H9 (cell line): ENCODE measurements around the gene RAPH1. TPM values are rescaled to one million over a fixed set of nuclear protein-coding genes. Genes with fewer than 3 reads are reported as not detected.
A peak's percentile ranks its signal among the peaks of the same experiment; 100 is the strongest.
"Not testable (repeated sequence)": the region's sequence is repeated elsewhere in the genome, so short reads cannot be mapped to it uniquely, and the experiment has no call there.

ENCODE experiments used
- DNase-seq: peaks from one replicate; pipeline ENCODE4 v3.0.0-alpha.2; 2017
- H2AFZ ChIP-seq: one replicate; pipeline ENCODE4 v1.6.1; 2013; ENCODE audit warnings: mild to moderate bottlenecking, low read length, control low read depth, moderate library complexity
- H2AK5ac ChIP-seq: 2 replicates; pipeline ENCODE4 v1.6.1; 2013; ENCODE audit warnings: low read length, control low read depth, mixed read lengths; ENCODE audit not compliant: insufficient read length
- H2BK120ac ChIP-seq: one replicate; pipeline ENCODE4 v1.6.1; 2013; ENCODE audit warnings: low read depth, mild to moderate bottlenecking, low read length, control low read depth, inconsistent platforms; ENCODE audit not compliant: poor library complexity, severe bottlenecking
- H2BK12ac ChIP-seq: 2 replicates; pipeline ENCODE4 v1.6.1; 2013; ENCODE audit warnings: low read length, control low read depth, mixed read lengths, low read depth; ENCODE audit not compliant: insufficient read length
- H2BK15ac ChIP-seq: 2 replicates; pipeline ENCODE4 v1.6.1; 2013; ENCODE audit warnings: low read depth, low read length, control low read depth
- H2BK20ac ChIP-seq: one replicate; pipeline ENCODE4 v1.6.1; 2013; ENCODE audit warnings: low read depth, mild to moderate bottlenecking, low read length, control low read depth, inconsistent platforms; ENCODE audit not compliant: poor library complexity, severe bottlenecking
- H2BK5ac ChIP-seq: 2 replicates; pipeline ENCODE4 v1.6.1; 2013; ENCODE audit warnings: low read length, control low read depth, mixed read lengths; ENCODE audit not compliant: insufficient read length
- H3K14ac ChIP-seq: 2 replicates; pipeline ENCODE4 v1.6.1; 2013; ENCODE audit warnings: low read length, control low read depth; ENCODE audit not compliant: insufficient read depth
- H3K18ac ChIP-seq: 2 replicates; pipeline ENCODE4 v1.6.1; 2013; ENCODE audit warnings: low read depth, mild to moderate bottlenecking, mixed read lengths, low read length, control low read depth; ENCODE audit not compliant: insufficient read length
- H3K23ac ChIP-seq: 2 replicates; pipeline ENCODE4 v1.6.1; 2013; ENCODE audit warnings: low read length, control low read depth, mixed read lengths, low read depth; ENCODE audit not compliant: insufficient read length
- H3K23me2 ChIP-seq: 2 replicates; pipeline ENCODE4 v1.6.1; 2013; ENCODE audit warnings: low read depth, mild to moderate bottlenecking, mixed read lengths, low read length, control low read depth; ENCODE audit not compliant: insufficient read length, poor library complexity, severe bottlenecking
- H3K27ac ChIP-seq: 2 replicates; pipeline ENCODE4 v1.5.1; 2013; ENCODE audit warnings: low read length, control low read depth, mixed read lengths, low read depth; ENCODE audit not compliant: insufficient read length
- H3K27me3 ChIP-seq: 2 replicates; pipeline ENCODE4 v1.6.1; 2013; ENCODE audit warnings: low read length, control low read depth, inconsistent platforms; ENCODE audit not compliant: insufficient read depth
- H3K4ac ChIP-seq: 2 replicates; pipeline ENCODE4 v1.6.1; 2013; ENCODE audit warnings: low read depth, mild to moderate bottlenecking, control low read depth, inconsistent platforms, low read length, moderate library complexity
- H3K4me1 ChIP-seq: 2 replicates; pipeline ENCODE4 v1.6.1; 2013; ENCODE audit warnings: low read length, control low read depth, inconsistent platforms; ENCODE audit not compliant: insufficient read depth
- H3K4me2 ChIP-seq: 2 replicates; pipeline ENCODE4 v1.6.1; 2013; ENCODE audit warnings: low read length, control low read depth, mixed read lengths; ENCODE audit not compliant: insufficient read length, insufficient read depth
- H3K56ac ChIP-seq: 2 replicates; pipeline ENCODE4 v1.6.1; 2013; ENCODE audit warnings: low read depth, mild to moderate bottlenecking, mixed read lengths, low read length, control low read depth; ENCODE audit not compliant: insufficient read length
- H3K79me1 ChIP-seq: 2 replicates; pipeline ENCODE4 v1.6.1; 2013; ENCODE audit warnings: low read depth, mild to moderate bottlenecking, moderate library complexity, low read length, control low read depth, inconsistent platforms; ENCODE audit not compliant: insufficient read depth, poor library complexity, severe bottlenecking
- H3K79me2 ChIP-seq: 2 replicates; pipeline ENCODE4 v1.6.1; 2013; ENCODE audit warnings: low read length, control low read depth, inconsistent platforms; ENCODE audit not compliant: insufficient read depth
- H3K9ac ChIP-seq: 2 replicates; pipeline ENCODE4 v1.6.1; 2013; ENCODE audit warnings: low read length, control low read depth, mixed read lengths; ENCODE audit not compliant: insufficient read length; ENCODE audit errors: extremely low read depth
- H3K9me3 ChIP-seq: one replicate; pipeline ENCODE4 v1.6.1; 2013; ENCODE audit warnings: low read depth, low read length, inconsistent platforms; ENCODE audit not compliant: control insufficient read depth
- H3T11ph ChIP-seq: one replicate; pipeline ENCODE4 v1.6.1; 2013; ENCODE audit warnings: mild to moderate bottlenecking, low read length, control low read depth, inconsistent platforms
- H4K20me1 ChIP-seq: one replicate; pipeline ENCODE4 v1.6.1; 2013; ENCODE audit not compliant: control insufficient read depth, insufficient read length, insufficient read depth
- H4K5ac ChIP-seq: 2 replicates; pipeline ENCODE4 v1.6.1; 2013; ENCODE audit warnings: low read depth, mild to moderate bottlenecking, mixed read lengths, low read length, control low read depth; ENCODE audit not compliant: insufficient read length
- H4K8ac ChIP-seq: replicated peaks from 2 replicates; pipeline ENCODE4 v1.6.1; 2013; ENCODE audit warnings: low read length, control low read depth, mixed read lengths, low read depth; ENCODE audit not compliant: insufficient read length
- H4K91ac ChIP-seq: 2 replicates; pipeline ENCODE4 v1.6.1; 2013; ENCODE audit warnings: low read depth, mild to moderate bottlenecking, moderate library complexity, mixed read lengths, low read length, control low read depth; ENCODE audit not compliant: insufficient read length
- H3K27ac Mint-ChIP-seq, 3 experiments: 2 replicates in 2 of 3; 3 replicates in 1 of 3; pipeline ENCODE4 v1.8.0; 2020 to 2021; ENCODE audit warnings: mixed read lengths in 3 of 3, mild to moderate bottlenecking in 1 of 3, moderate library complexity in 1 of 3
- H3K27me3 Mint-ChIP-seq: 2 replicates; pipeline ENCODE4 v1.8.0; 2021; ENCODE audit warnings: low read depth, mild to moderate bottlenecking, moderate library complexity, mixed read lengths
- H3K36me3 Mint-ChIP-seq, 3 experiments: 2 replicates in 2 of 3; 3 replicates in 1 of 3; pipeline ENCODE4 v1.8.0; 2020 to 2021; ENCODE audit warnings: low read depth in 3 of 3, mixed read lengths in 3 of 3; ENCODE audit not compliant: insufficient read depth in 1 of 3
- H3K4me1 Mint-ChIP-seq, 2 experiments: 2 replicates each; pipeline ENCODE4 v1.8.0; 2020; ENCODE audit warnings: mixed read lengths in 2 of 2
- H3K4me3 Mint-ChIP-seq, 2 experiments: 2 replicates in 1 of 2; 3 replicates in 1 of 2; pipeline ENCODE4 v1.8.0; 2020 to 2021; ENCODE audit warnings: mild to moderate bottlenecking in 2 of 2, mixed read lengths in 2 of 2, moderate library complexity in 1 of 2
- H3K9me3 Mint-ChIP-seq, 2 experiments: 2 replicates in 1 of 2; 3 replicates in 1 of 2; pipeline ENCODE4 v1.8.0; 2020; ENCODE audit warnings: mild to moderate bottlenecking in 2 of 2, mixed read lengths in 2 of 2, moderate library complexity in 1 of 2
- WGBS: extraction: QIAGEN DNeasy Blood & Tissue Kit; methylation state at CpG from one replicate; pipeline ENCODE4 v1.1.7; 2013; ENCODE audit warnings: missing lambda C conversion rate, low lambda C conversion rate, mixed read lengths; ENCODE audit not compliant: insufficient read length; ENCODE audit errors: extremely low coverage; 5-methylcytosine and 5-hydroxymethylcytosine counted together
- total RNA-seq: library from RNA; stranded (reverse); gene quantifications from 2 replicates; pipeline ENCODE4 v1.2.1, GENCODE V29; 2021
- TF ChIP-seq, protein P1 (sequence below): fragments of 200-600 bp; sonication (generic); conservative IDR thresholded peaks from 3 replicates; pipeline ENCODE4 v1.8.0; 2021; ENCODE audit warnings: antibody characterized with exemption, mild to moderate bottlenecking

RAPH1 gene
- total RNA-seq, 1 experiment from 2014 or later: 17.1 TPM

DNA sequence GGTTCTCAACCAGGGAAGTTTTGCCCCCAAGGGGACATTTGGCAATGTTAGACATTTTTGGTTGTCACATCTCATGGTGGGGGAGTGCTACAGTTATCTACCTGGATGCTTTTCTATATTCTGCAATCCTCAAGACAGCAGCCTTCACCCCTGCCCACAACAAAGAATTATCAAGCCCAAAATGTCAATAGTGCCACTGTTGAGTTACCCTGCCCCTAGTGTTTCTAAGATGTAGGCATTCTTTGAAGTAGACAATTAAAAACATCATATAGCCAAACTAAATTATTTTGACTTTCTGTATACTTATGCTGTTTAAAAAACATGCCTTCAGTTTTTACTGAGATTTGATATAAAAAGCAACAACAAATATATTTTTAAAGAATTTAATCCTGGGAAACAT, 158.9 kb downstream of the RAPH1 start:
- H4K5ac ChIP-seq: no peak overlapping the region
- no peak overlapping the region for H3K4me2 ChIP-seq
- no peak overlapping the region for H4K91ac ChIP-seq
- no peak overlapping the region for H2AFZ ChIP-seq
- H3K18ac ChIP-seq: no peak overlapping the region
- H4K20me1 ChIP-seq: no peaks in the 10 kb centered on the region
- no peak for DNase-seq
- Mint-ChIP-seq H3K27me3 (no peaks in the 10 kb centered on the region), H3K36me3 (peaks cover 9 to 16% (median 11%) of the 10 kb centered on the region in 3 experiments; a peak in 6 of 7 replicates), H3K27ac (no peak overlapping the region), H3K4me1 (no peaks in the 10 kb centered on the region), H3K4me3 (no peak overlapping the region), H3K9me3 (no peaks in the 10 kb centered on the region)
- H3K23me2 ChIP-seq: no peaks in the 10 kb centered on the region
- H3K14ac ChIP-seq: no peak overlapping the region
- H3K4ac ChIP-seq: no peak overlapping the region
- H2BK5ac ChIP-seq: no peak overlapping the region
- no peak overlapping the region for H3K56ac ChIP-seq
- H2BK15ac ChIP-seq: no peak overlapping the region
- no peaks in the 10 kb centered on the region for H3K9me3 ChIP-seq
- H2BK120ac ChIP-seq: no peak overlapping the region
- no peak overlapping the region for H3K23ac ChIP-seq
- H3K79me2 ChIP-seq: no peaks in the 10 kb centered on the region
- H3T11ph ChIP-seq: no peak overlapping the region
- no peak overlapping the region for H3K9ac ChIP-seq
- no peaks in the 10 kb centered on the region for H3K27me3 ChIP-seq
- TF ChIP-seq, protein P1, sequence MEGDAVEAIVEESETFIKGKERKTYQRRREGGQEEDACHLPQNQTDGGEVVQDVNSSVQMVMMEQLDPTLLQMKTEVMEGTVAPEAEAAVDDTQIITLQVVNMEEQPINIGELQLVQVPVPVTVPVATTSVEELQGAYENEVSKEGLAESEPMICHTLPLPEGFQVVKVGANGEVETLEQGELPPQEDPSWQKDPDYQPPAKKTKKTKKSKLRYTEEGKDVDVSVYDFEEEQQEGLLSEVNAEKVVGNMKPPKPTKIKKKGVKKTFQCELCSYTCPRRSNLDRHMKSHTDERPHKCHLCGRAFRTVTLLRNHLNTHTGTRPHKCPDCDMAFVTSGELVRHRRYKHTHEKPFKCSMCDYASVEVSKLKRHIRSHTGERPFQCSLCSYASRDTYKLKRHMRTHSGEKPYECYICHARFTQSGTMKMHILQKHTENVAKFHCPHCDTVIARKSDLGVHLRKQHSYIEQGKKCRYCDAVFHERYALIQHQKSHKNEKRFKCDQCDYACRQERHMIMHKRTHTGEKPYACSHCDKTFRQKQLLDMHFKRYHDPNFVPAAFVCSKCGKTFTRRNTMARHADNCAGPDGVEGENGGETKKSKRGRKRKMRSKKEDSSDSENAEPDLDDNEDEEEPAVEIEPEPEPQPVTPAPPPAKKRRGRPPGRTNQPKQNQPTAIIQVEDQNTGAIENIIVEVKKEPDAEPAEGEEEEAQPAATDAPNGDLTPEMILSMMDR: peak; percentile 42; the same call in 2 of the 3 replicates
- no peaks in the 10 kb centered on the region for H3K79me1 ChIP-seq
- no peak overlapping the region for H2BK12ac ChIP-seq
- no peak overlapping the region for H2AK5ac ChIP-seq
- no peak overlapping the region for H2BK20ac ChIP-seq
- H3K4me1 ChIP-seq: no peaks in the 10 kb centered on the region
- H4K8ac ChIP-seq: no peak overlapping the region
- no peak overlapping the region for H3K27ac ChIP-seq

DNA sequence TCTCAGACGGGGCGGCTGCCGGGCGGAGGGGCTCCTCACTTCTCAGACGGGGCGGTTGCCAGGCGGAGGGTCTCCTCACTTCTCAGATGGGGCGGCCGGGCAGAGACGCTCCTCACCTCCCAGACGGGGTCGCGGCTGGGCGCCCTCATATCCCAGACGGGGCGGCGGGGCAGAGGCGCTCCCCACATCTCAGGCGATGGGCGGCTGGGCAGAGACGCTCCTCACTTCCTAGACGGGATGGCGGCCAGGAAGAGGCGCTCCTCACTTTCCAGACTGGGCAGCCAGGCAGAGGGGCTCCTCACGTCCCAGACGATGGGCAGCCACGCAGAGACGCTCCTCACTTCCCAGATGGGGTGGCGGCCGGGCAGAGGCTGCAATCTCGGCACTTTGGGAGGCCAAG, 162.4 kb downstream of the RAPH1 start:
- not testable (repeated sequence) for H3K4ac ChIP-seq, H2BK15ac ChIP-seq, H3K27ac Mint-ChIP-seq, H4K8ac ChIP-seq, H3K79me2 ChIP-seq, H4K91ac ChIP-seq, H2AK5ac ChIP-seq, H3K9me3 Mint-ChIP-seq, H2BK12ac ChIP-seq, H3K9ac ChIP-seq, H2BK5ac ChIP-seq, H4K5ac ChIP-seq, H2AFZ ChIP-seq, H3T11ph ChIP-seq, DNase-seq, H3K4me2 ChIP-seq, H2BK120ac ChIP-seq, H4K20me1 ChIP-seq, H3K27me3 ChIP-seq, H3K18ac ChIP-seq, H3K4me1 Mint-ChIP-seq, H3K23me2 ChIP-seq, H3K14ac ChIP-seq, H3K23ac ChIP-seq, H3K27me3 Mint-ChIP-seq, H2BK20ac ChIP-seq, H3K9me3 ChIP-seq, H3K4me1 ChIP-seq, H3K79me1 ChIP-seq, H3K4me3 Mint-ChIP-seq, H3K27ac ChIP-seq, H3K56ac ChIP-seq
- H3K36me3 Mint-ChIP-seq: peaks cover 27 to 41% (median 34%) of the 10 kb centered on the region in 3 experiments
- WGBS: no CpG with 5 or more reads among the region's 31 CpGs
